Suprapubic skin (tissue), 3 donors: ENCODE results near the gene CCBE1.

ENCODE experiments used
- CTCF ChIP-seq, 2 donors: fragments of 200-600 bp in 1 of 2; fragments of 450-650 bp in 1 of 2; sonication (generic) in 1 of 2; IDR thresholded peaks; one replicate each; pipeline ENCODE4 v1.5.1; 2016 to 2019; ENCODE audit warnings: antibody characterized with exemption in 2 of 2, mild to moderate bottlenecking in 1 of 2, moderate library complexity in 1 of 2
- POLR2A ChIP-seq, 2 donors: fragments of 450-650 bp; IDR thresholded peaks; one replicate each; pipeline ENCODE4 v1.6.1; 2017; ENCODE audit warnings: antibody characterized with exemption in 2 of 2, mild to moderate bottlenecking in 2 of 2, moderate library complexity in 2 of 2

DNA sequence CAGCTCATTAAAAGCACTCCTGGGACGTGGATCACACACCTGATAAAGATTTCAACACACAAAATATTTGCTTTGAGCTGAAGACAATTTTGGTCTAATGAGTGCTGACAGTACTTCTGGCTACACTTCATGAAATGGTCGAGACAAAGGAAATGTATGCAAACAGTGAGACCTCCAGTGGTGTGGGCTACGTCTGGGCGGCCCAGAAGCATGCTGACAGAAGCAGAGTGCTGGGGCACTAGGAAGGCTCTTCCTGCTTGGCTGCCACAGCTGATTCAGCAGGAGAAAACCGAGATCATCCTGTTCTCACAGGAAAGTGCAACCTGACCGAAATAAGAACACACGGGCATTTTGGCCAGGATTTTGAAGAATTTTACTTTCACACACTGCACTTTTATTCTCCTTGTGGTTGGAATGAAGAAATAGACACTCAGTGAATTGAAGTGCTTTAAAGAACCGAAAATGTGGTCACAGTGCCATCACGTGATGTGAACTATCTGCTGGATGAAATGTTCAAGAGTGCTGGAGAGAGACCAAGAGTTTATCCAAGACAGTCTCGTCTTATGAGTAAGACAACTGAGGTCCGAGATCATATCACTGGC lies 149.5 kb downstream of the CCBE1 start:
- TF ChIP-seq CTCF (IDR thresholded peaks at IDR 0.05) (no peak), POLR2A (IDR thresholded peaks at IDR 0.05) (no peak)
